HG02840 (cell line): Measurements from ENCODE around the gene ATP8B2.

Source experiments
- ATAC-seq: cut with Tn5 transposase; IDR thresholded peaks from one replicate; pipeline ENCODE4 v1.9.1; 2021; ENCODE audit warnings: mild to moderate bottlenecking, moderate library complexity, moderate number of reproducible peaks; ENCODE audit not compliant: unreplicated experiment, low FRiP score

Gene ATP8B2

DNA sequence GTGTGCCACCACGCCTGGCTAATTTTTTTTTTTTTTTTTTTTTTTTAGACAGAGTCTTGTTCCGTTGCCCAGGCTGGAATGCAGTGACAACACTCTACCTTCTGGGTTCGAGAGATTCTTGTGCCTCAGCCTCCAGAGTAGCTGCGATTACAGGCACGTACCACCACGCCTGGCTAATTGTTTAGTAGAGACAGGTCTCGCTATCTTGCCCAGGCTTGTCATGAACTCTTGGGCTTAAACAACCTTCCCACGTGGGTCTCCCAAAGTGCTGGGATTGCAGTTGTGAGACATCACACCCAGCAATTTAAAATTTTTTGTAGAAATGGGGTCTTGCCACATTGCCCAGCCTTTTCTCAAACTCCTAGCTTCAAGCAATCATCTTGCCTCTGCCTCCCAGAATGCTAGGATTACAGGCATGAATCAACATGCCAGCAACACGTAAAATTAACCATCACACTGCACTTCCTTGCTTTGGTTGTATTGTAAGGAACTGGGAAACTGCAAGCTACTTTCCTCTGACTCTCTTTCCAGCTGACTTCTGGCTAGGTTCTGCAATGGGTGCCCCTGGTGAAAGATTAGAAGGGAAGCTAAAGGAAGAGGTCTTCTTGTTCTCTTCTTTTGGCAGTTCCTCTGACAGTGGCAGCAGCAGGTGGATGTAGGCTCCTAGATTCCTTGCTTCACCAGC lies 65.9 kb downstream of the ATP8B2 start:
- no peak for ATAC-seq

DNA sequence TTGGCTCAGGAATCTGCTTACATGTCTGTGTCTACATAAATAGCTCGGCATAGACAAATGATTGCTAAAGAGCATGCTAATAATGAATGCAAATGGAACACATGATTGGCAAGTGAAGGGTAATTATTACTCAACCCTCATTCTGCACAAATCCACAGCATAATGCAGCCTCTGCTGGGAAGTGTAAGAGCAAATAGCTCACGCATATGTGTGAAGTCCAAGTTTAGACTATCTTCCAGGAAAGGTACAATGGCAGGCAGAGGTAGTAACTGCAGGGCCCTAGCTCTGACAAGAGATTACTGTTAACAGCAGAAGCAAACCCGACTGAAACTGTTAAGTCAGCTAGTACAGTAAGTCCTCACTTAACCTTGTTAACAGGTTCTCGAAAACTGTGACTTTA lies 72.8 kb downstream of the ATP8B2 start:
- ATAC-seq = no peak

DNA sequence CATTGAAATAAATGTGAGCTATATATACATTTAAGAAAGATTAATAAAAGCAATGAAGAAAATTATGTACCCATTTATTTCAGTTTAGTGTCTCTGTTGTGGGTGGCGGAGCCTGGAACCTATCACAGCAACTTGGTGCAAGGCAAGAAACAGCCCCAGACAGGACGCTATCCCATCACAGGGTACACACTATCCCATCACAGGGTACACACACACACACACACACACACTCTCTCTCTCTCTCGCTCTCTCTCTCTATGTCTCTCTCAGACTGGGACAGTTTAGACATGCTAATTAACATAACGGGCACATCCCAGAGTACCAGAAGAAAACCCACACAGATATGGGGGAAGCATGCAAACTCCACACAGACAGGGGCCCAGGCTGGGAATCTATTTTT lies 73.4 kb downstream of the ATP8B2 start:
- ATAC-seq = no peak

DNA sequence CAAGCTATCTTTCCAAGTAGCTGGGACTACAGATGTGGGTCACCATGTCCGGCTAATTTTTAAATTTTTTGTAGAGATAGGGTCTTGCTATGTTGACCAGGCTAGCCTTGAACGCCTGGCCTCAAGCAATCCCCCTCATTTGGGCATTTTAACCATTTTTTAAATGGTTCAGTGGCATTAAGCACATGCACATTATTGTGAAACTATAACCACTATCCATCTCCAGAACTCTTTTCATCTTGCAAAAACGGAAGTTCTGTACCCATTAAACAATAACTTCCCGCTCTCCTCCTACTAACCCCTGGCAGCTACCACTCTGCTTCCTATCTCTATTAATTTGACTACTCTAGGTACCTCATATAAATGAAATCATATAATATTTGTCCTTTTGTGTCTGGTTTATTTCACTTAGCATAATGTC lies 75.1 kb downstream of the ATP8B2 start:
- ATAC-seq = no peak
